DOHH2 (cell line): ENCODE results near the gene GALNTL6.

ENCODE experiments used
- CTCF ChIP-seq: fragments of 200-600 bp; sonication (generic); IDR thresholded peaks from one replicate; pipeline ENCODE4 v1.5.1; 2014; ENCODE audit warnings: antibody characterized with exemption, mild to moderate bottlenecking, low read depth, low read length; ENCODE audit not compliant: poor library complexity, severe bottlenecking
- EZH2phosphoT487 ChIP-seq: fragments of 200-600 bp; sonication (generic); IDR thresholded peaks from 2 replicates; pipeline ENCODE4 v1.6.1; 2017; ENCODE audit warnings: borderline replicate concordance, mild to moderate bottlenecking, antibody characterized with exemption, low read length, moderate library complexity, mixed read lengths

- TF ChIP-seq CTCF (no peak), EZH2phosphoT487 (no peak)
Measured at GRCh38 chr4:172869621-172870268, 1056.5 kb downstream of the GALNTL6 start.
